ENCODE measurements around the gene OTUB1. TPM values are rescaled to one million over a fixed set of nuclear protein-coding genes. Genes with fewer than 3 reads are reported as not detected.
"Not testable (repeated sequence)": the region's sequence is repeated elsewhere in the genome, so short reads cannot be mapped to it uniquely, and the experiment has no call there.

The OTUB1 gene
- 10 to 100 TPM; 44.4 to 47.8 TPM for total RNA-seq
- long read RNA-seq, transcript OTUB1-209 (7 exons, 1,729 nt): major isoform, 22 of 33 reads
- long read RNA-seq, transcript OTUB1-201 (6 exons, 2,493 nt): minor isoform, 6 of 33 reads
- long read RNA-seq, partial matches to known transcripts: 2 of 33 reads
- long read RNA-seq, other reads (novel, unspliced or antisense): 3 of 33 reads

- intact Hi-C loops (cut with DNase I): no loop called here
- DNase-seq: peak; percentile 94
- peak; percentile 97 for ATAC-seq
Observed at GRCh38 chr11:63986156-63986931, at the start of gene OTUB1. Gene OTUB1, plus strand, starts transcription at chr11:63986438. Its CDS starts 19 bp downstream, at chr11:63986457.

GRCh38 chr11:63937713-63938478 is 48.3 kb upstream of the OTUB1 start:
- DNase-seq: no peak
- intact Hi-C loops (cut with DNase I): no loop called here
- ATAC-seq: peak in 1 of 2 donors; percentile 17

- ATAC-seq (peak; percentile 96 to 98), DNase-seq (peak; percentile 94)
- intact Hi-C loops (cut with DNase I): no loop called here
Observed at GRCh38 chr11:63938479-63939396, 47.5 kb upstream of the OTUB1 start, which contains the start of gene NAA40. Gene NAA40, plus strand, starts transcription at chr11:63939002. Its CDS starts 95 bp downstream, at chr11:63939097.

- intact Hi-C loops (cut with DNase I): no loop called here
- peak in 1 of 2 donors; percentile 2 for ATAC-seq
- no peak for DNase-seq
Observed at GRCh38 chr11:63939397-63939891, 46.8 kb upstream of the OTUB1 start.

- no peak for ATAC-seq
- intact Hi-C loops (cut with DNase I): loop anchor here (5.0 to 10.0 kb wide), 2 partner anchors 173 to 176 kb away; partner anchors contain the start of gene ZFTA (in 2 of the 2)
- no peak for DNase-seq
Observed at GRCh38 chr11:63940786-63941185, 45.5 kb upstream of the OTUB1 start.

GRCh38 chr11:63941901-63942300 is 44.3 kb upstream of the OTUB1 start:
- intact Hi-C loops (cut with DNase I): loop anchor here (5.0 to 10.0 kb wide), 2 partner anchors 175 to 177 kb away; partner anchors contain the start of gene ZFTA (in 2 of the 2)
- ATAC-seq: no peak
- DNase-seq: no peak

GRCh38 chr11:63942803-63943202 is 43.4 kb upstream of the OTUB1 start:
- intact Hi-C loops (cut with DNase I): loop anchor here (5.0 to 10.0 kb wide), 2 partner anchors 176 to 178 kb away; partner anchors contain the start of gene ZFTA (in 2 of the 2)
- ATAC-seq (no peak), DNase-seq (no peak)

- intact Hi-C loops (cut with DNase I): loop anchor here (1.0 to 10.0 kb wide), 4 partner anchors 108 to 180 kb away; partner anchors contain the start of genes ZFTA (in 2 of the 2) and MARK2 (in 1 of the 2)
- ATAC-seq (peak; percentile 75 to 83), DNase-seq (peak; percentile 45)
Observed at GRCh38 chr11:63944987-63945386, 41.3 kb upstream of the OTUB1 start.

GRCh38 chr11:63945477-63946163 is 40.6 kb upstream of the OTUB1 start:
- ATAC-seq: peak; percentile 81 to 87
- intact Hi-C loops (cut with DNase I): loop anchor here (1.0 to 10.0 kb wide), 3 partner anchors 108 to 181 kb away; partner anchors contain the start of genes MARK2 (in 1 of the 2) and ZFTA (in 1 of the 2)
- peak; percentile 71 for DNase-seq

- ATAC-seq (no peak), DNase-seq (no peak)
- intact Hi-C loops (cut with DNase I): no loop called here
Observed at GRCh38 chr11:63951779-63952536, 34.3 kb upstream of the OTUB1 start.

- DNase-seq: no peak
- intact Hi-C loops (cut with DNase I): no loop called here
- no peak for ATAC-seq
Observed at GRCh38 chr11:63952570-63952969, 33.7 kb upstream of the OTUB1 start.

GRCh38 chr11:63958008-63958407 is 28.2 kb upstream of the OTUB1 start:
- DNase-seq: no peak
- no peak for ATAC-seq
- intact Hi-C loops (cut with DNase I): no loop called here

- intact Hi-C loops (cut with DNase I): no loop called here
- ATAC-seq (peak in 1 of 2 donors; percentile 60), DNase-seq (no peak)
Observed at GRCh38 chr11:63961608-63962412, 24.4 kb upstream of the OTUB1 start.

- DNase-seq; ATAC-seq; intact Hi-C loops (cut with DNase I): not testable (repeated sequence)
Observed at GRCh38 chr11:63963895-63964294, 22.3 kb upstream of the OTUB1 start.

GRCh38 chr11:63966444-63966843 is 19.8 kb upstream of the OTUB1 start:
- intact Hi-C loops (cut with DNase I): no loop called here
- no peak for ATAC-seq
- DNase-seq: no peak

- ATAC-seq (no peak), DNase-seq (no peak)
- intact Hi-C loops (cut with DNase I): no loop called here
Observed at GRCh38 chr11:63969461-63969860, 16.8 kb upstream of the OTUB1 start.
